HEK293 (cell line): ENCODE measurements around the gene FGF7.

Experiments used
- CTCF ChIA-PET: fragments of 350-600 bp; formaldehyde crosslinking; extraction: SDS; loops from one replicate; lab custom pipeline; 2021; ENCODE audit warnings: antibody characterized with exemption; lab: Yijun Ruan, JAX
- POLR2A ChIA-PET: fragments of 300-600 bp; formaldehyde crosslinking; extraction: SDS; loops from one replicate; lab custom pipeline; 2020; ENCODE audit warnings: antibody characterized with exemption, inconsistent platforms; lab: Yijun Ruan, JAX
- H3K27ac ChIP-seq: fragments of 200-500 bp; sonication (Bioruptor generic); 2 replicates; pipeline ENCODE4 v1.5.1; 2014; ENCODE audit warnings: low read depth, low read length, control low read depth, inconsistent platforms; ENCODE audit errors: extremely low read depth
- H3K36me3 ChIP-seq, 2 experiments: fragments of 200-500 bp in 1 of 2; sonication (Bioruptor generic) in 1 of 2; 1 replicate in 1 of 2; 2 replicates in 1 of 2; pipeline ENCODE4 v1.5.1; 2014 to 2017; ENCODE audit warnings: inconsistent platforms in 2 of 2, low read length in 2 of 2; ENCODE audit not compliant: control insufficient read depth in 2 of 2, insufficient read depth in 1 of 2
- H3K4me1 ChIP-seq: fragments of 200-500 bp; sonication (Bioruptor generic); 2 replicates; pipeline ENCODE4 v1.5.1; 2014; ENCODE audit warnings: mild to moderate bottlenecking, low read length, inconsistent platforms; ENCODE audit not compliant: control insufficient read depth, insufficient read depth
- H3K4me3 ChIP-seq: 2 replicates; pipeline ENCODE4 v1.5.1; 2011; ENCODE audit warnings: low read depth, mild to moderate bottlenecking, control low read depth, low read length, moderate library complexity
- H3K9me3 ChIP-seq: fragments of 200-500 bp; sonication (Bioruptor generic); 2 replicates; pipeline ENCODE4 v1.5.1; 2014; ENCODE audit warnings: low read depth, low read length, inconsistent platforms; ENCODE audit not compliant: control insufficient read depth, insufficient read depth
- EGR2 ChIP-seq: fragments of 450-650 bp; formaldehyde crosslinking; IDR thresholded peaks from 2 replicates; pipeline ENCODE4 v1.5.1; 2016; ENCODE audit warnings: low read depth, missing biosample characterization, missing genetic modification characterization
- GLIS1 ChIP-seq: fragments of 450-650 bp; formaldehyde crosslinking; IDR thresholded peaks from 2 replicates; pipeline ENCODE4 v1.5.1; 2016; ENCODE audit warnings: missing biosample characterization, missing genetic modification characterization
- KLF9 ChIP-seq: fragments of 450-650 bp; formaldehyde crosslinking; IDR thresholded peaks from 2 replicates; pipeline ENCODE4 v1.5.1; 2016; ENCODE audit warnings: missing biosample characterization, missing genetic modification characterization, low read depth
- MYNN ChIP-seq: fragments of 450-650 bp; formaldehyde crosslinking; IDR thresholded peaks from 2 replicates; pipeline ENCODE4 v1.5.1; 2016; ENCODE audit warnings: missing biosample characterization, missing genetic modification characterization, borderline replicate concordance
- PRDM4 ChIP-seq: fragments of 450-650 bp; formaldehyde crosslinking; IDR thresholded peaks from 2 replicates; pipeline ENCODE4 v1.5.1; 2017; ENCODE audit warnings: missing biosample characterization, missing genetic modification characterization
- SETDB1 ChIP-seq: IDR thresholded peaks from one replicate; pipeline ENCODE4 v1.6.1; 2017; ENCODE audit warnings: mild to moderate bottlenecking, low read length, moderate library complexity, mixed read lengths; ENCODE audit not compliant: insufficient read length
- ZBTB17 ChIP-seq: fragments of 450-650 bp; formaldehyde crosslinking; IDR thresholded peaks from 2 replicates; pipeline ENCODE4 v1.5.1; 2016; ENCODE audit warnings: missing biosample characterization, missing genetic modification characterization
- ZBTB20 ChIP-seq: fragments of 450-650 bp; formaldehyde crosslinking; IDR thresholded peaks from 2 replicates; pipeline ENCODE4 v1.5.1; 2016; ENCODE audit warnings: missing biosample characterization, missing genetic modification characterization
- ZBTB44 ChIP-seq: fragments of 450-650 bp; IDR thresholded peaks from 2 replicates; pipeline ENCODE4 v1.5.1; 2018; ENCODE audit warnings: missing biosample characterization, mild to moderate bottlenecking, missing genetic modification characterization
- ZNF184 ChIP-seq: fragments of 450-650 bp; IDR thresholded peaks from 2 replicates; pipeline ENCODE4 v1.5.1; 2018; ENCODE audit warnings: missing biosample characterization, mild to moderate bottlenecking, missing genetic modification characterization
- ZNF248 ChIP-seq: fragments of 450-650 bp; formaldehyde crosslinking; IDR thresholded peaks from 2 replicates; pipeline ENCODE4 v1.5.1; 2017; ENCODE audit warnings: missing biosample characterization, missing genetic modification characterization
- ZNF274 ChIP-seq, 2 experiments: fragments of 200-500 bp in 1 of 2; fragments of 450-650 bp in 1 of 2; sonication (Bioruptor generic) in 1 of 2; formaldehyde crosslinking in 1 of 2; IDR thresholded peaks; 2 replicates each; pipeline versions ENCODE4 v1.5.1 to v1.6.1; 2014 to 2016; ENCODE audit warnings: borderline replicate concordance in 1 of 2, inconsistent platforms in 1 of 2, low read length in 1 of 2, missing biosample characterization in 1 of 2, missing genetic modification characterization in 1 of 2
- ZNF292 ChIP-seq: fragments of 450-650 bp; formaldehyde crosslinking; IDR thresholded peaks from 2 replicates; pipeline ENCODE4 v1.5.1; 2016; ENCODE audit warnings: low read depth, missing biosample characterization, missing genetic modification characterization, borderline replicate concordance
- ZNF366 ChIP-seq: fragments of 450-650 bp; formaldehyde crosslinking; conservative IDR thresholded peaks from 2 replicates; pipeline ENCODE4 v1.5.1; 2016; ENCODE audit warnings: missing biosample characterization, missing genetic modification characterization
- ZNF514 ChIP-seq: fragments of 450-650 bp; formaldehyde crosslinking; IDR thresholded peaks from 2 replicates; pipeline ENCODE4 v1.5.1; 2016; ENCODE audit warnings: missing biosample characterization, missing genetic modification characterization
- ZNF555 ChIP-seq: fragments of 450-650 bp; formaldehyde crosslinking; conservative IDR thresholded peaks from 2 replicates; pipeline ENCODE4 v1.5.1; 2017; ENCODE audit warnings: missing biosample characterization, mild to moderate bottlenecking, missing genetic modification characterization, inconsistent platforms
- ZNF560 ChIP-seq: fragments of 450-650 bp; formaldehyde crosslinking; IDR thresholded peaks from 2 replicates; pipeline ENCODE4 v1.5.1; 2017; ENCODE audit warnings: missing biosample characterization, missing genetic modification characterization, borderline replicate concordance
- ZNF561 ChIP-seq: fragments of 450-650 bp; IDR thresholded peaks from 2 replicates; pipeline ENCODE4 v1.5.1; 2018; ENCODE audit warnings: missing biosample characterization, missing genetic modification characterization, borderline replicate concordance
- ZNF76 ChIP-seq: fragments of 450-650 bp; formaldehyde crosslinking; IDR thresholded peaks from 2 replicates; pipeline ENCODE4; 2016; ENCODE audit warnings: low read depth, missing biosample characterization, missing genetic modification characterization, borderline replicate concordance
- ZNF843 ChIP-seq: fragments of 450-650 bp; formaldehyde crosslinking; IDR thresholded peaks from 2 replicates; pipeline ENCODE4 v1.5.1; 2016; ENCODE audit warnings: missing biosample characterization, missing genetic modification characterization
- TF ChIP-seq, protein P1 (sequence below): fragments of 450-650 bp; formaldehyde crosslinking; IDR thresholded peaks from 2 replicates; pipeline ENCODE4 v1.5.1; 2017; ENCODE audit warnings: missing biosample characterization, missing genetic modification characterization
- TF ChIP-seq, protein P2 (sequence below): fragments of 450-650 bp; formaldehyde crosslinking; IDR thresholded peaks from 2 replicates; pipeline ENCODE4 v1.5.1; 2016; ENCODE audit warnings: missing biosample characterization, missing genetic modification characterization
- TF ChIP-seq, protein P3 (sequence below): fragments of 450-650 bp; formaldehyde crosslinking; IDR thresholded peaks from 2 replicates; pipeline ENCODE4 v1.5.1; 2016; ENCODE audit warnings: missing biosample characterization, missing genetic modification characterization

Gene FGF7

DNA sequence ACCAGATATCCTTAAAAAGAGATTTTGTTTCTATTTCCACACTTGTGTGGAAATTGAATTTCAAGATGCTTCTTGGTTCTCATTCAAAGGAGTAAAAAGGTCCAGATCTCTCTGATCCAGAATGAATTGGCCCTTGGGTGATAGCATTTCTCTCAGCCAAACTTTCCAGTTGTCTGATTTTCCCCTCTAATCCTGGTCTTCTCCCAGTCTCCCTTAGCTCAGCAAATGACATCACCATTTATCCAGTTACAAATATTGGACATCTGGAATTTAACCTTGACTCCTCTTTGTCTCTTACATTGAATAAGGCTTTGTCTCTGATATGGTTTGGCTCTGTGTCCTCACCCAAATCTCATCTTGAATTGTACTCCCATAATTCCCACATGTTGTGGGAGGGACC is 10.2 kb upstream of the FGF7 start:
- Histone ChIP-seq H3K9me3 (no peaks in the 10 kb centered on the region), H3K4me1 (no peaks in the 10 kb centered on the region), H3K4me3 (no peak overlapping the region), H3K27ac (no peak overlapping the region), H3K36me3 (no peaks in the 10 kb centered on the region)
- ChIA-PET CTCF (no interaction called here), POLR2A (no interaction called here)
- TF ChIP-seq GLIS1 (tag by site-specific recombination) (no peak), ZNF514 (no peak), ZNF366 (tag by site-specific recombination) (no peak), ZNF843 (no peak), ZBTB17 (tag by site-specific recombination) (no peak), KLF9 (no peak), ZBTB44 (tag by site-specific recombination) (no peak)
- TF ChIP-seq, protein P1, sequence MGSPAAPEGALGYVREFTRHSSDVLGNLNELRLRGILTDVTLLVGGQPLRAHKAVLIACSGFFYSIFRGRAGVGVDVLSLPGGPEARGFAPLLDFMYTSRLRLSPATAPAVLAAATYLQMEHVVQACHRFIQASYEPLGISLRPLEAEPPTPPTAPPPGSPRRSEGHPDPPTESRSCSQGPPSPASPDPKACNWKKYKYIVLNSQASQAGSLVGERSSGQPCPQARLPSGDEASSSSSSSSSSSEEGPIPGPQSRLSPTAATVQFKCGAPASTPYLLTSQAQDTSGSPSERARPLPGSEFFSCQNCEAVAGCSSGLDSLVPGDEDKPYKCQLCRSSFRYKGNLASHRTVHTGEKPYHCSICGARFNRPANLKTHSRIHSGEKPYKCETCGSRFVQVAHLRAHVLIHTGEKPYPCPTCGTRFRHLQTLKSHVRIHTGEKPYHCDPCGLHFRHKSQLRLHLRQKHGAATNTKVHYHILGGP (tag by site-specific recombination) = no peak
- TF ChIP-seq, protein P2, sequence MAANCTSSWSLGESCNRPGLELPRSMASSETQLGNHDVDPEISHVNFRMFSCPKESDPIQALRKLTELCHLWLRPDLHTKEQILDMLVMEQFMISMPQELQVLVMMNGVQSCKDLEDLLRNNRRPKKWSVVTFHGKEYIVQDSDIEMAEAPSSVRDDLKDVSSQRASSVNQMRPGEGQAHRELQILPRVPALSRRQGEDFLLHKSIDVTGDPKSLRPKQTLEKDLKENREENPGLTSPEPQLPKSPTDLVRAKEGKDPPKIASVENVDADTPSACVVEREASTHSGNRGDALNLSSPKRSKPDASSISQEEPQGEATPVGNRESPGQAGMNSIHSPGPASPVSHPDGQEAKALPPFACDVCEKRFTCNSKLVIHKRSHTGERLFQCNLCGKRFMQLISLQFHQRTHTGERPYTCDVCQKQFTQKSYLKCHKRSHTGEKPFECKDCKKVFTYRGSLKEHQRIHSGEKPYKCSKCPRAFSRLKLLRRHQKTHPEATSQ (tag by site-specific recombination) = no peak

DNA sequence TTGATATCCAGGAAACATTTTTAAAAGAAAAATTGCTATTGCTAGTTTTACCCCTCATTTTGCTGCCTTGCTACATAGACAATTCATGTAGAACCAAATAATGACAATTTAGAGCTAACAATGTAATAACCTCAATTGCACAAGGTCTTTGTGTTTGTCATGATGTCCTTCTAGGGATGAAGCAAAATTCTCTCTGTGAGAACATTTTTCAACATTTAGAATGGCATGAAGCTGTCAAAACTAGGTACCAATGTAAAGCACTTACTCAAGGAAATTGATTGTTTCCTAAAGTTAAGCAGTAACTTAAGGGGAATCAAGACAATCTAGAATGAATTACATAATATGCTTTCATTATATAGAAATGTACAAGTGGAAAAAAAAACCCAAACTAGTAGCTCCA is 7.9 kb upstream of the FGF7 start:
- ChIA-PET CTCF (interaction anchor here (0.7 kb wide), 1 partner anchor 121 kb away, joined by 3 read pairs; no protein-coding TSS in a partner anchor), POLR2A (no interaction called here)
- H3K36me3 ChIP-seq = no peaks in the 10 kb centered on the region

More for the DNA sequence above, 7.9 kb upstream of the FGF7 start:
- Histone ChIP-seq H3K9me3 (no peaks in the 10 kb centered on the region), H3K4me3 (no peak overlapping the region), H3K27ac (no peak overlapping the region), H3K4me1 (no peaks in the 10 kb centered on the region)
- no peak for TF ChIP-seq ZNF561 (tag by site-specific recombination)
- TF ChIP-seq ZBTB20 = no peak
- TF ChIP-seq EGR2 = no peak
- no peak for TF ChIP-seq ZNF560
- no peak for TF ChIP-seq SETDB1
- TF ChIP-seq ZNF76 (tag by site-specific recombination) = no peak
- TF ChIP-seq ZNF292 (tag by site-specific recombination) = no peak
- TF ChIP-seq ZNF555 (tag by site-specific recombination) = no peak
- TF ChIP-seq, protein P3, sequence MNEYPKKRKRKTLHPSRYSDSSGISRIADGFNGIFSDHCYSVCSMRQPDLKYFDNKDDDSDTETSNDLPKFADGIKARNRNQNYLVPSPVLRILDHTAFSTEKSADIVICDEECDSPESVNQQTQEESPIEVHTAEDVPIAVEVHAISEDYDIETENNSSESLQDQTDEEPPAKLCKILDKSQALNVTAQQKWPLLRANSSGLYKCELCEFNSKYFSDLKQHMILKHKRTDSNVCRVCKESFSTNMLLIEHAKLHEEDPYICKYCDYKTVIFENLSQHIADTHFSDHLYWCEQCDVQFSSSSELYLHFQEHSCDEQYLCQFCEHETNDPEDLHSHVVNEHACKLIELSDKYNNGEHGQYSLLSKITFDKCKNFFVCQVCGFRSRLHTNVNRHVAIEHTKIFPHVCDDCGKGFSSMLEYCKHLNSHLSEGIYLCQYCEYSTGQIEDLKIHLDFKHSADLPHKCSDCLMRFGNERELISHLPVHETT (tag by site-specific recombination) = no peak
- TF ChIP-seq ZNF274 (IDR thresholded peaks at IDR 0.05; ENCODE audit: low read length) = no peak
- no peak for TF ChIP-seq ZNF274 (tag by site-specific recombination; IDR thresholded peaks at IDR 0.05; ENCODE audit: borderline replicate concordance)
- TF ChIP-seq PRDM4 (tag by site-specific recombination) = no peak
- no peak for TF ChIP-seq MYNN
- TF ChIP-seq ZNF184 (tag by site-specific recombination) = no peak
- TF ChIP-seq ZNF248 = no peak
